Measurements from ENCODE around the gene JADE1. TPM values are rescaled to one million over a fixed set of nuclear protein-coding genes. Genes with fewer than 3 reads are reported as not detected.

JADE1 gene
- total and polyA plus RNA-seq, 2 experiments from 2014 or later: 84.2 to 158 TPM

GRCh38 chr4:128810871-128811570 lies 1.5 kb downstream of the JADE1 start:
- peaks cover under 1% of the 10 kb centered on the region; the same call in 1 of the 2 replicates for H3K36me3 ChIP-seq (ENCODE audit: insufficient read depth)
- peaks cover 28% of the 10 kb centered on the region for H3K36me3 Mint-ChIP-seq (ENCODE audit: low read depth)
- peaks cover 41% of the 10 kb centered on the region for H3K4me1 Mint-ChIP-seq
- H3K9me3 Mint-ChIP-seq: peaks cover 3% of the 10 kb centered on the region; the same call in 2 of the 3 replicates
- H3F3A ChIP-seq (replicated peaks; ENCODE audit: low read depth): 0 out of 2 replicates have a peak, but pooled peaks cover 8% of the 10 kb centered on the region
- H3K4me3 ChIP-seq: peak overlapping the region; percentile 66
- H3K27me3 ChIP-seq (ENCODE audit: insufficient read depth): no peaks in the 10 kb centered on the region
- peak overlapping the region; percentile 86 for H3K4me2 ChIP-seq
- peak overlapping the region; percentile 100 for H3K27ac ChIP-seq (ENCODE audit: low read depth)
- H2AFZ ChIP-seq: no peak overlapping the region
- peaks cover 32% of the 10 kb centered on the region for H4K20me1 ChIP-seq (replicated peaks; ENCODE audit: insufficient read depth)
- H3K4me3 Mint-ChIP-seq: peak overlapping the region; percentile 99
- H3K9me2 ChIP-seq (ENCODE audit: insufficient read depth): no peaks in the 10 kb centered on the region
- ATAC-seq (peak; percentile 70), DNase-seq (ENCODE audit: low spot score) (peak; percentile 98)
- H3K4me1 ChIP-seq (ENCODE audit: insufficient read depth): peaks cover 40% of the 10 kb centered on the region
- H3K79me2 ChIP-seq (replicated peaks; ENCODE audit: insufficient read depth): peaks cover 65% of the 10 kb centered on the region
- TF ChIP-seq EZH2 (IDR thresholded peaks at IDR 0.05; ENCODE audit: low read depth, unreplicated experiment) (no peak), JUNB (IDR thresholded peaks at IDR 0.05; ENCODE audit: unreplicated experiment) (no peak), ETS1 (IDR thresholded peaks at IDR 0.05) (peak; percentile 77), CTCF (conservative IDR thresholded peaks at IDR 0.05; ENCODE audit: low read depth in 2 of 2) (no peak), ZNF331 (CRISPR knock-in tag; IDR thresholded peaks at IDR 0.05; ENCODE audit: low read depth) (no peak), ZNF114 (CRISPR knock-in tag; IDR thresholded peaks at IDR 0.05) (no peak), ZNF462 (CRISPR knock-in tag; IDR thresholded peaks at IDR 0.05) (no peak), POLR2AphosphoS5 (IDR thresholded peaks at IDR 0.05; ENCODE audit: low read depth) (peak; percentile 91), STAT1 (IDR thresholded peaks at IDR 0.05; ENCODE audit: unreplicated experiment) (no peak), CREB1 (CRISPR knock-in tag; IDR thresholded peaks at IDR 0.05; ENCODE audit: low read depth) (peak; percentile 39; the same call in 1 of the 2 replicates), NANOG (IDR thresholded peaks at IDR 0.05; ENCODE audit: borderline replicate concordance) (0 out of 2 replicates have a peak, but pooled peaks have one; percentile 24), EZH2phosphoT487 (IDR thresholded peaks at IDR 0.05; ENCODE audit: unreplicated experiment) (no peak), REST (IDR thresholded peaks at IDR 0.05; ENCODE audit: unreplicated experiment) (no peak)
- H3K27ac Mint-ChIP-seq: peak overlapping the region; percentile 100
- peaks cover 18% of the 10 kb centered on the region for H3K27me3 Mint-ChIP-seq (ENCODE audit: insufficient read depth, low read depth, poor library complexity)

Data from GM23338 (cell line).